ENCODE measurements around the gene TMEM9B.
"Not testable (repeated sequence)": the region's sequence is repeated elsewhere in the genome, so short reads cannot be mapped to it uniquely, and the experiment has no call there.

Gene TMEM9B

DNA sequence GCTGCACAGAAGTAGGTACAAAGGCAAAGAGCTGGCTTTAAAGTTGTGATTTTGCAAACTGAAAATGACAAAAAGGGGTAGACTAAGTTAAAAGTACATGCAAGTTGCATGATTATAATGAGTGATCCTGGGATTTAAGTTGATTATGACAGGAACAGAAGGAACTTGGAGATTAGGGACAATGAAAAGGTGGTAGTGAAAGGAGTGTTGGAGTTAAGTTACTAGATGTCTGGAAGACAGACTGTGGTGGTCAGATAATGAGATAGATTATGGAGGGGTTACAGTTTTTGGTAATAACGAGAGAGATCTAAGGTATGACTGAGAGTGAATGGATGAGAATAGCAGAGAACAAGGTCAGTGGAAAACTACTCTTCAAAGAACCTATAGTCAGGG, 7.7 kb upstream of the TMEM9B start:
- DNase-seq (ENCODE audit: low read depth), result no peak

DNA sequence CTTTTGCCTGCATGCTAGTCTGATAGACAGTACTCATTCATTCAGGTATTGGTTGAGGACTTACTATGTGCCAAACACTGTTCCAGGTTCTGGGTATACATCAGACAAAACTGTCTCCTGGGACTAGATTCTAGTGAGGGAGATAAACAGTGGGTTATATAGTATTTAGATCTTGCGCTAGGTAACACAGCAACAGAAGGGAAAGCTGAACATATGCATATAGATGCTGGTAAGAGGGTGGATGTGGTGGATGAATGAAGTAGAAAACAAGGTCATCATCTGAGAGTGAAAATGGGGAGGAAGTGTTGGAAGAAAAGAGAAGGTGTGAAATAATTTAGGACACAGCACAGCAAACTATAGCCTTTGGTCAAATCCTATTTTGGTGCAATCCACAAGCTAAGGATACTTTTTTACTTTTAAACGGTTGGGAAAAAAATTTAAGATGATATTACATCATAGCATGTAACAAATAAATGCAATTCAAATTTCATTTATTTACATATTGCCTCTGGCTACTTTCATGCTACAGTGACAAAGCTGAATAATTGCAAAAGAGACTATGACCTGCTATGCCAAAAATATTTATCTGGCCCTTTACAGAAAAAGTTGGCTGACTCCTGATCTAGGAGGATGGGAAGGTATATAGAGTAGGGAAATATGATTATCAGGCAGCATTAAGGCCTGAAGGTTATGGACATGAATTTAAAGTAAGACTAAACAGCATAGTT, 7.1 kb upstream of the TMEM9B start:
- DNase-seq (ENCODE audit: low read depth), result no peak

DNA sequence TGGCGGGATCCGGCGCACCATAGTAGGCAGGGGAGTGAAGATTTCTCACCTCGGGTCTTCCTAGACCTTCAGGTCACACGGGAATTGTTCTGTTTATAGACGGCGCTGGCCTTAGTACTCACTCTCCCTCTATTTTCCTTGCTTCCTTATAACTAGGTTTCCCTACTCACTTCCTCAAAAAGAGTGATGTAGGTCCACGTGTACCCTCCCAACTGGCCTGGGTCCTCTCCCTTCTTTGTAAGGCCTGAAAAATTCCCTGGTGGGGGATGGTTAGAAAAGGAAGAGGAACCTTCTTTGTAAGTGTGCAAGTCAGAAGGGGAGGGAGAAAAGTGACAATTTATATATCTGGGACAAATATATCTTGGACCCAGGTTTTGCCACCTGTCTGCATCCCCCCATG, 2.9 kb upstream of the TMEM9B start:
- DNase-seq (ENCODE audit: low read depth), result no peak

DNA sequence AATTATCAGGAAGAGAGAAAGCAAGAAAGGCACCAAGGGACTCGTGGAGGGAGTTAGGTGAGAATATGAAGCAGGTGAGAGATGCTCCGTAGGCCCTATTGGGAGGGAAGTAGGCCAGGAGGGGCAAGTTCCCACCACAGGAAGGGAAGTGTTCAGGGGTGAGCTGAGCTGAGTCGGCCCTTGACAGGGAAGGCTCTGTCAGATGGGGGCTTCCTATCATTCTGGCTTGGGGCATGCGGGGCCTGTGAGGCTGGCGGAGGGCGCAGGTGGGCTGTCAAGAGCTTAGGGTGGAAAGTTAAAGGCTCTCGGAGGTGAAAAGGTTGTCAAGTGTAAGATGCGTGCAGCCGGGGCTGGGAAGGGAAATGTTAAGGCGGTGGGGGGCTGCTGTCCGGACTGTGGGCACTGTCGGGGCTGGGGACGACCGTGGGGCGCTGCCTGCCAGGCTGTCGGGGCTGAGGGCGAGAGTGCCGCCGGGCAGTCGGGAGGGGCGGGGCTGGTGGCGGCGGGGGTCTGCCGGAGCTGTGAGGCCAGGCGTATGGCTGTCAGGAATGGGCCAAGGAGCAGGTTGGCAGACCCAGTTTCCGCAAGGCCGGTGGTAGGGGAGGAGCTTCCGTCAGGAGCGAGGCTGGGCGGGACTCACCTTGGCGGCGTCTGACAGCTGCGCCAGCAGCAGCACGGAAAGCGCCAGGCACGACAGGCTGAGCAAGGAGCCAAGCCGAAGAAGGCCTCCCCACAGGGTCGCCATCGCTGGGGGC, 496 bp downstream of the TMEM9B start:
- peak; percentile 55 for DNase-seq (ENCODE audit: low read depth)

DNA sequence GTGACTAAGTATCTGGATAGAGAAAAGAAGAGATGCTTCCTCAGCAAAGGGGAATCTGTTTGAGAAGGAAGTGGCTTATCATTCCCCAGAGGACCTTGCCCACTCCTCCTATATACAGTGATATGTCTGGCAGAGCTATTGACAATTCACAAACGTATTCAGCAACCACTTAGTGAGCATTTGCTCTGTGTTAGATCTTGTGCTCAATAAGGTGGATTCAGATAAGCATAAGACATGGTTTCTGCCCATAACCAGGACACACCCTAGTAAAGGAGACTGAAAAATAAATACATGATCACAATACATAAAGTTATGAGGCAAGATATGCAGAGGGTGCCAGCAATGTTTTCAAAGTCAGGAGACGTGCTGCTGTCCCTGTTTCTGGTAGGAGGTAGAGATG, 1.4 kb downstream of the TMEM9B start:
- no peak for DNase-seq (ENCODE audit: low read depth)

DNA sequence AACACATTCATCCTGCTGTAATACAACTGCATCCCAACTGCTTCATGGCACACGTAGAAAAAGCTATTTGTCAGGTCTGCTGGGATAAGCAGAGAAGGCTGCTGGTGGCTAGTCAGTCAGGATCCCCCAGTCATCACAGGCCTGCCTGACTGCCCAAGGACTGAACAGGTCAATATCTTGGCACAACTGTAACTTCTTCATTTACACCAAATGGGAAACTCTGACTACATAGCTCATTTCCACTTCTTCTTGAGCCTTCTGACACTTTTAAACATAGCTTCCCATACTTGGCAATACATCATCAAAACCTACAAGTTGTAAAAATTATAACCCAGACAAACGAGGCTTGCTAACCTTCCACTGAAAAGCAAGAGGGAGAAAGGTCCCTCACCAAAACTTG, 2.8 kb downstream of the TMEM9B start:
- no peak for DNase-seq (ENCODE audit: low read depth)

DNA sequence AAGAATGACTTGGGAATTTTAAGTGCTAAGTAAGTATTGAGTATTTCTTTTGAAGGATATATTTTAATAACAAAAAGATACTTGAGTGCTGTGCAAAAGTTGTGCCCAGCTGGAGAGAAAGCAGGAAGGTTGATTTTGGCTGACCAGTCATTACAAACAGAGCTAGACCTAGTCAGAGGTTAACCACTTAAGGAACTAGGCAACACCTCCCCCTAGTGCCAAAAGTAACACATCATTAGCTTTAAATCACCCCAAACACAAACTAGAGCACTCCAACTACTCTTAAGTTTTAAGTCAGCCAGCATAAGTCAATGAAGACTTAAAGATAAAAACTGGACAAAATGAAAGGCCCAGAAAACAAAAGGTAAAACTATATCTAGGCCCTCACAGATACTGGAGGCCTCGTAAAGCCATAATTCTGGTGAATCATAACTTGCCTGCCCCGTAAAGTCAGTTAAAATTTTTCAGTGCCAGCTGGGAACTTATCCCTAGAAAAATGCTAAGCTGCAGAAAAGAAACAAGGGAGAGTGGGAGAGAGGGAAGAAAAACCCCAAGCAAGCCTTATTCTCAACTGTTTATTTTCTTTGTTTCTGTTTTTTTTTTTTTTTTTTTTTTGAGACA, 4.6 kb downstream of the TMEM9B start:
- no peak for DNase-seq (ENCODE audit: low read depth)

DNA sequence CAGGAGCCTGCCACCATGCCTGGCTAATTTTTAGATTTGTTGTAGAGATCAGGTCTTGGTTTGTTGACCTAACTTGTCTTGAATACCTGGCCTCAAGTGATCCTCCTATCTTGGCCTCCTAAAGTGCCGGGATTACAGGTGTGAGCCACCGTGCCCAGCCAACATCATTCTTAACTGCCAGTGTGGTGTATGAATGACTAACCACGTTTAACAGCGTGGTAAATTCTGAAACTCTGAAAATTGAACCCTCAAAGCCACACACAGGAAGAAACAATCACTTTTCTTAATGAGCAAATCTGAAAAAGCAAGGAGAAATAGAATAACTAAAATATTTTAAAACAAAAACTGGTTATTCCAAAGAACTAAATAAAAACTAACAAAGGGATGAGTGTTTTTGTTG, 7.4 kb downstream of the TMEM9B start:
- DNase-seq (ENCODE audit: low read depth), result no peak

DNA sequence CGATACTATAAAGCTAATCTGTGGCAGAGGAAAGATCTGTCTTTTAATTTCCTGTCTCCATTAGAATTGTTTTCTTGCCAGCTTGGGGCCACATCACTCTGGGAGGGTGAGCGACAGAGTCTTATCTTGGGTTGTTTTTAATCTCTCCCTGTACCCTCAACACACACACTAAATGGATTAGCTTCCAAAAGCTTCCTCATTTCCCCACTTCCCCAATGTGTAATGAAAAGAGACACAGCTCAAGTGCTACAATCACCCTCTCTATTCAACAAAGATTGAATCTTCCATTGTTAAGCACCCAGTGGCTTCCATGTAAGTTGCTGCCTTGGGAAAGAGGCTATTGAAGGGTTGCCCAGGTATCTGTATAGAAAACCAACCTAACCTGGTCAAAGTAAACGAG, 15.4 kb downstream of the TMEM9B start:
- no peak for DNase-seq (ENCODE audit: low read depth)

DNA sequence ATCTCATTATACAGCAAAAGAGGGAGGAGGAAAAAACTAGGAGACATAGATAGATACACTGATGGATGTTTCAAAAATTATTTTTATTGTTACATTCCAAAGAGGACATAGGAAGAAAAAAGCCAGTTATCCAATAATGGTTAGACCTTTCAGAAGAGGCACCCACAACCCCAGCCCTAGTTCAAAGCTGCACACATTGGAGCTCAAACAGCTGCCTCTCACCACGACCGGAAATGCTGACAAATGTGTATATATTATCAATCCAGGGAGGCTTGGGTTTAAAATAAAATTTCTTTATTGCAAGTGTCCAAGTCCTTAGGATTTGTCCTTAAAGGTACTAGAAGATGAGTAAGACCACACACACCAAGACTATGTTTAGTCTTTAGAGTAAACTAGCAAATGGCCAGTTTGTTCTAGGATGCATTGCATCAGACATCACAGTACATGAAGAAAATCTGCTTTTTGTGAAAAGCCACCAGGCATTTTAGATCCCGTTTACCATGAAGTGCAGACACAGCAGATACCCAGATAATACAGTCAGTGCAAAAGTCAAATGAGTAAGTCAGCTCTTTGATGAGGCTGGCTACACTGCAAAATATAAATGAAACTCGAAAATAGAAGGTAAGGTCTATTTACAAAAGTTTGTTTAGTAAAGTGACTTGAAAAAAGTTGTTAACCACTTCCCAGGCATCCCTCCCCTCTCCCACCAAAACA, 16.9 kb downstream of the TMEM9B start:
- no peak for DNase-seq (ENCODE audit: low read depth)

DNA sequence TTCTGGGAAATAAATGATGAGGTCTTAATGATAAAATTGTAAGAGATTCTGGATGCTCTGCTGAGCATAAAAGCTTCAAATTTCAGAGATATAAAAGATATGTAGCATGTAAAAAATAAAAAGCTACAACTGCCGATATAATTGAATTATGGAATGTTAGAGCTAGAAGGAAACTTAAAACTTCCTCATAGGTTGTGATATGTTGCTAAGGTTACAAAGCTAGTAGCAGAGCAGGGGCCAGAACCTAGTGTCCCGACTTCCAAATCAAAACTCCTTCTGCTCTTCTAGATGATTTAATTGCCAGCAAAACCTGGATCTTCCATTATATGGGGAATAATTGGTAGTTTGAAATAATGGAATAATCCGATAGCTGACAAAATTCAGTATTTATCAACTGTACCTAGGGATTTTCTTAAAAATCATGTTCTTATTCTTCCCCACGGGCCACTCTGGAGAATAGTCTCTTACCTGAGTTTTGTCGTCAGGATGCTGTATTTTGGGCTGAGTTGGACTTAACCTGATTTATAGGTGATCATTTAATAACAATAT, 21.6 kb downstream of the TMEM9B start, which contains the start of gene ASCL3:
ASCL3 (minus strand) TSS at position 499 of the 549 bp plus-strand sequence. CDS start 4,855 bp downstream, outside the sequence.
- DNase-seq (ENCODE audit: low read depth), result no peak

DNA sequence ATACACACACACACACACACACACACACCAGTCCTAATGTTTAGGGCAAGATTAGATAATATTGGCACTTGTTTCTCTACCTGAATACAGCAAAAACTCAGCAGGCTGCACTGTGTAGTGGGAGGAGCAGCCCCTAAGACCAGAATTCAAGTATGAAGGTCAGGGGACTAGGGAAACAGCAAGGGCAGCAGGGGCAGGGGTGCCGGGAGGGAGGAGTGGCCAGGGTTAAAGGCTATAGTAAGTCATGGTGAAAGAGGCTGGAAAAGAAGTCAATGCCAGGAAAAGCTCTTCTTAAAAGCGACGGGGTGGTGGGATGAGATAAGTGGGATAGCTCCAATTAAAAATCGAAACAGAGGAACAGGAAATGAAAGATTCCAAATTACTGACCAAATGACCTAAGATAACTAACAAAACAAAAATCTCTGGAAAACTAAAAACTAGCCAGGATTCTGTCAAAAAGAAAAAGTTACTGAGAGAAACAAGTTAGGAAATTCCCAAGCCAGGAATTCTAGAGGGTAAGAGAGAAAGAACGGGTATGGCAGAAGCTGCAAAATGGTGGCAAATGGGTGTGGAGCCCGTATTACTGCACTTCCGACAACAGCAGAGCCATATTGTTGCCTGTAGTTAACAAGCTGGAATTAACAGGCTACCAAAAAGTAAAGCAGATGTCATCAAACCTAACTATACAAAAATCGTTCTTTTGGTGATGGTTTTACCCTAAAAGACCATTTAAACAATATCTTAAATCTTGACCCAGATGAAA, 22.7 kb downstream of the TMEM9B start:
- DNase-seq (ENCODE audit: low read depth), result no peak

DNA sequence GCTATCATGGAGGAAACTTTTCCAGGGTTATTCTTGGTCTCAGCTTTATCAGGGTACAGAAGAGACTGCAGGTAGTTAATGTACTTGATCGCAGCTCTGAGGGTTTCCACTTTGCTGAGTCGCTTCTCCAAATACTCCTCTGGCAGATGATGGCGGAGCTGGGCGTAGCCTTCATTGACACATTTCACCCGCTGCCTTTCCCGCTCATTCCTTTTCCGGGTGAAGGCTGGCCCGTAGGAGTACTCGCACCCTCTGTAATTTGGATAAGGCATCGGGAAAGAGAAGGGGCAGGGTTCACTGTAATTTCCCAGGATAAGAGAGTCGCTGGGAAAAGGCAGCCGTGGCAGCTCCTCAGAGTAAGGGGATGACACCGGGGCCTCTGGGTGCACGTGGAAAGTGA, 26.6 kb downstream of the TMEM9B start:
- no peak for DNase-seq (ENCODE audit: low read depth)

DNA sequence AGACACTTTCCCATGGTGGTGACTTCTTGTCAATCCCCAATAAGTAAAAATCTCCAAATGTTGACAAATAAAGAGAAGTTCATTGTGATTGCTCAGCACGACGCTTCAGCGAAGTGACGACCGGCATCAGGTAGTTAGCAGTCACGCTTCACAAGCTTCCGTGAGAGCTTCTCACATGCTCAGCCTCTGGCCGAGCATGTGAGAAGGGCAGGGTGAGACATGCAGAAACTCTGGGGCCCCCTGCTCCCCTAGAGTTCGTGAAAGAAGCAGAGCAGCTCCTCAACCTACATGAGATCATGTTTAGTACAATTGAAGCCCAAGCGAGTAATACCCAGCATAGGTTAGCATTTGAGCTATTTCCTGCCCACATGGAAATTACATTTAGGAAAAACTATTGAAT, 27.1 kb downstream of the TMEM9B start:
- no peak for DNase-seq (ENCODE audit: low read depth)

DNA sequence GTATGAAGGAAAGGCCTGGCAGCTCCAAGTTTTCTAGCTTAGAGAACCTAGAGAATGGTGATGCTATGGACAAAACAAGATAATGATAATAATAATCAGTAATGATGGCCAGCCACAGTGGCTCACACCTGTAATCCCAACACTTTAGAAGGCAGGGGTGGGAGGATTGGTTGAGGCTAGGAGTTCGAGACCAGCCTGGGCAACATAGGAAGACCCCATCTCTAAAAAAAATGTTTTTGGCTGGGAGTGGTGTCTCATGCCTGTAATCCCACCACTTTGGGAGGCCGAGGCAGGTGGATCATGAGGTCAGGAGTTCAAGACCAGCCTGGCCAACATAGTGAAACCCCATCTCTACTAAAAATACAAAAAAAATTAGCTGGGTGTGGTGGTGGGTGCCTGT, 28.5 kb downstream of the TMEM9B start:
- DNase-seq (ENCODE audit: low read depth), result not testable (repeated sequence)

DNA sequence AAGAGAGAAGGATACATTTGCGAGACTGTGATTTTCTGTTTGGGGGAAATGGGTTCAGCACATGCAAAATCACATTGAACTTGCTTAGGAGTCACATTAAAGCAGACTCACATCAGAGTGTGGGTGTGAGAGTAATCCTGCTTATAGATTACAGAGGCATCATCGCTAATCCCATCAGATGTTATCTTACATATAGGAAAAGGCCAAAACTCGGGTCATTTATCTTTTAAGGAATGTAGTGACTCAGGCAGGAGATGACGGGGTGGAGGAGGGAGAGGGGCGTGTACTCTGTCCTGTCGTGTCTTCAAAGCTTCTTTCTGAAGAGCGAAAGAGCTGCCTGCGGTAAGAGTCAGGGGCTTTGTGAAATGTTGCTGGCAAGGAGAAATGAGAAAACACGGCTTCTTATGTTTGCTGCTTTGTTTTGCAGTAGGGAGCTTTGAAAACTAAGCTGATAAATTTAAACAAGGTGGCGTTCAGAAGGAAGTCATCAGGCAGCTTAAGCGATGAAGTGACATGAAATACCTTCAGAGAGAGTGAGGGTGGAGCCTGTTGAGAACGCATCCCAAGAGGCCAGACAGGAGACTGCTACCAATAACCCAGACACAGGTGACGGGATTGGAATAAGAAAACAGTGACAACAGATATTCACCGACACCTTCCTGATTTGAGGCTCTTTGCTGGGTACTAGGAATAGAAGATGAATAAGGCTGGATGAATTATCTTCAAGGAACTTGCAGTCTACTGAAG, 29.3 kb downstream of the TMEM9B start:
- DNase-seq (ENCODE audit: low read depth), result no peak

DNA sequence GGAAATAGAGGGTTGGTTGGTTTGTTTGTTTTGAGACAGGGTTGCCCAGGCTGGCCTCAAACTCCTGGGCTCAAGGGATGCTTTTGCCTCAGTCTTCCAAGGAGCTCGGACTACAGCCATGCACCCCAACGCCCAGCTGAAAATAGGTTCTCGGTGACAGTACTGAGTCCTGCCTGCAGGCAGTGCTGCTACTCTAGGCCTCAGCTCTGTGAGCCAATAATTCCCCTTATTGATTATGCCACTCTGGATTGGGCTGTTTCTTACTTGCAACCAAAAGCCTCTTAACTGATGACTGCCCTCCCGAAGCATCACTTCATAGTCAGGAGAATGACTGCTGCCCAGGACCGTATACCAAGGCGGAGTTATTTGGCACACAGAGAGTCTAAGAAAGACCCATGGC, 30.3 kb downstream of the TMEM9B start:
- DNase-seq (ENCODE audit: low read depth), result no peak

DNA sequence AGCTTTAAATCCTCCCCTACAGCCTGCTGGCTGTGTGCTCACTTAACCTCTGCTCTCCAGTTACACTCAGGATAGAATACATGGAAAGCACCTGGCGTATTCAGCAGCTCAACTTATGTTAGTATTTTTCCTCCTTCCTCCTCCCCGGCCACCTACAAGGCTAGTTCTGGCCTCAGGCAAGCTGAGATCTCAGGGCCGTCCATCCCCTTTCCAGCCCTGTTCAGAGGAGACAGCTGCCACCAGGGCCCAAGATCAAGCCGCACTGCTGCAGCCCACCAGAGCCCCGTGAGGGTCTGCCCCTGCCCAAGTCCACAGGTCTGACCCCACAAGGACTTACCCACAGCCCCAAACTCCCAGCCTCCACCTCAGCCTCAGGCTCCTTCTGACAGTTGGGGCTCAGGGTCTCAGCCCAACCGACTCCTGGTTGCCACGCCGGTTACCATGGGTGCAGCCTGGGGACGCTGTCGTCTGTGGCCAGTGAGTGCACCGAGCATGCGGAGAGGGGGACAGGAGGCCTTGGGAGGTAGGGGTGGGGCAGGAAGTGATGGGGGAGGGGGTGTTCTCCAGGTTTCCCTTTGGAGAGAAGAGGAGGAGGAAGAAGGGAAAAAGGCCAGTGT, 31.6 kb downstream of the TMEM9B start, which contains the start of gene C11orf16:
C11orf16 (minus strand) TSS at position 384 of the 617 bp plus-strand sequence. CDS start 639 bp downstream, outside the sequence.
- no peak for DNase-seq (ENCODE audit: low read depth)

DNA sequence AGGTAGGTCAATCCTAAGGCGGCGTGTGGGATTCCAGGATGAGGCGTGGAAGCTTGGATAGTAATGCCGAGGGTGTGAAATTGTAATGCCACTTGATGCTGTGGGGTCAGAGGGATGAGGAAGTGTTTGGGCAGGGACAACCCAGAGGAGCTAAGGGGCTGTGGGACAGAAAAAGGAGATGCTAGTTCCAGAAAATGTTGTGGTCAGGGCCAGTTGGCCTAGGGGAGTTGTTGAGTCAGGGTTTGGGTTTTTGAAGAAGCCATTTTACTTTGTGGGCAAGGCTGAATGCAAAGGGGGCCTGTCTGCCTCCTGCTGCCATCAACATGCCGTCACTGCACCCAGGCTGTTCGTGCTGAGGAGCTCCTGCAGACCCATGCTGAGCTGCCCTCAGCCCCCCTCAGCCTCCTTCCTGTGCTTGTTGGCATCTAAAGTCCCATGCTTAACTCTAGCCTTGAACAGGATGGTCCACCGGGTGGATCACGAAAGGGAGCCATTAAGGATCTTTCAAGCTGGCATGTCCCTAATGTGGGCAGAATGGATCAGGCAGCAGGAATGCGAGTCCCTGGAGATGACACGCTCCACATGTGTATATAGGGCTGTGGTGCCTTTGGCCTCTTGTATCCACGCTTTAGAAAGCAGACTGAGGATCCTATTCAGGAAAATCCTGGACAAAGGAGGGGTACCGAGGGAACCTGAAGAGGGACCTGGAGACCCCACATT, 33.6 kb downstream of the TMEM9B start:
- no peak for DNase-seq (ENCODE audit: low read depth)
